ENCODE measurements around the gene VOPP1.
"Not testable (repeated sequence)": the region's sequence is repeated elsewhere in the genome, so short reads cannot be mapped to it uniquely, and the experiment has no call there.

VOPP1 gene, protein sequence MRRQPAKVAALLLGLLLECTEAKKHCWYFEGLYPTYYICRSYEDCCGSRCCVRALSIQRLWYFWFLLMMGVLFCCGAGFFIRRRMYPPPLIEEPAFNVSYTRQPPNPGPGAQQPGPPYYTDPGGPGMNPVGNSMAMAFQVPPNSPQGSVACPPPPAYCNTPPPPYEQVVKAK

DNA sequence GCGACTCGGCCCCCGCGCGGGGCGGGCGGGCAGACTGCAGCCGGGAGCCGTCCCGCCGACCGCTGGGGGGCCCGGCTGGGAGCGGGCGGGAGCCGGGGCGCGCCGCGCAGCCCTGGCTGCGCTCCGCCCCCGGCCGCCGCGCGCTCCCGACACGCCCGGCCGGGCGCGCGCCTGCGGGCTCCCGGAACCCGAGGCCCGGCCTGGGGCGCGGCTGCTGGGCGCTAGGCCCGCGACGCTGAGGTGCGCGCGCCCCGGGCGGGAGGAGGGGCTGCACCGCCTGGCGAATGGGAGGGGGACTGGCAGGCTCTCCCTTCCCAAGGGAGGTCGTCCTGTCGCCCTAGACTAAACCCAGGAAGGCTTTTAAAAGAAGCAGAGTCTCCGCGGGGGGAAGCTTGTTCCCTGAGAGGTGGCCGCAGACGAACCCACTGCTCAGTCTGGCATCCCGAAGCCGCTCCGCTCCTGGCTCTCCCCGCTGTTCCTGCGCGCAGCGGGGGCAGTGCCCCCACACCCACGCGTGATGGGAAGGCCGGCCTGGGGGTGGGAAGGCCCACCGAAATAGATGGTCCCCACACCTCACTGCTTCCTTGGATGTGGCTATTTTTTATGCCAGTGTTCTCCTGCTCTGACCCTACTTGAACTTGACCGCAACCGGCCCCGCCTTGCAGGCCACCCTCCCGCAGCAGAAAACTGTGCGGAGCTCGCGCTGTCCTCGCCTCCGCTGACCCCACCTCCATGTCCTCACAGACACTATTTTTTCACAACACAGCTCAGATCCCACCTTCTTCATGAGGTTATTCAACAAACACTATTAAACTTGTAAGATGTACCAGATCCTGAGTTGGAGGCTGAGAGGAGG, at the start of gene VOPP1:
TSS of gene VOPP1 (minus strand) at position 125 of the 856 bp plus-strand sequence. CDS start 178 bp downstream, outside the sequence.
- TF ChIP-seq, protein P1, sequence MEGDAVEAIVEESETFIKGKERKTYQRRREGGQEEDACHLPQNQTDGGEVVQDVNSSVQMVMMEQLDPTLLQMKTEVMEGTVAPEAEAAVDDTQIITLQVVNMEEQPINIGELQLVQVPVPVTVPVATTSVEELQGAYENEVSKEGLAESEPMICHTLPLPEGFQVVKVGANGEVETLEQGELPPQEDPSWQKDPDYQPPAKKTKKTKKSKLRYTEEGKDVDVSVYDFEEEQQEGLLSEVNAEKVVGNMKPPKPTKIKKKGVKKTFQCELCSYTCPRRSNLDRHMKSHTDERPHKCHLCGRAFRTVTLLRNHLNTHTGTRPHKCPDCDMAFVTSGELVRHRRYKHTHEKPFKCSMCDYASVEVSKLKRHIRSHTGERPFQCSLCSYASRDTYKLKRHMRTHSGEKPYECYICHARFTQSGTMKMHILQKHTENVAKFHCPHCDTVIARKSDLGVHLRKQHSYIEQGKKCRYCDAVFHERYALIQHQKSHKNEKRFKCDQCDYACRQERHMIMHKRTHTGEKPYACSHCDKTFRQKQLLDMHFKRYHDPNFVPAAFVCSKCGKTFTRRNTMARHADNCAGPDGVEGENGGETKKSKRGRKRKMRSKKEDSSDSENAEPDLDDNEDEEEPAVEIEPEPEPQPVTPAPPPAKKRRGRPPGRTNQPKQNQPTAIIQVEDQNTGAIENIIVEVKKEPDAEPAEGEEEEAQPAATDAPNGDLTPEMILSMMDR (IDR thresholded peaks at IDR 0.05; ENCODE audit: low read depth, low read length, missing control alignments): no peak
- H3K4me3 ChIP-seq (replicated peaks; ENCODE audit: low read depth, low read length): peak within 1 kb of the TSS; percentile 85
- DNase-seq (ENCODE audit: extremely low read depth, low read depth): no peak

DNA sequence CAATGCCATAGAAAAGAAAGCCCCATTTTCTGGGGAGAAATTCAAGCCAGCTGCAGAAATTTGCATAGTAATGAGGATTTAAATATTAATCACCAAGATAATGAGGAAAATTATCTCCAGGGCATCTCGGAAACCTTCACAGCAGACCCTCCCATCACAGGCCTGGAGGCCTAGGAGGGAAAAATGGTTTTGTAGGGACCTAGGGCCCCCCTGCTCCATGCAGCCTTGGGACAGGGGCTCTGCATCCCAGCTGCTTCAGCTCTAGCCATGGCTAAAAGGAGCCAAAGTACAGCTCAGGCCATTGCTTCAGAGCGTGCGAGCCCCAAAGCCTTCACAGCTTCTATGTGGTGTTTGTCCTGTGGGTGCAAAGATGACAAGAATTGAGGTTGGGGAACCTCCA, 46.6 kb upstream of the VOPP1 start:
- no peak overlapping the region for H3K4me3 ChIP-seq (replicated peaks; ENCODE audit: low read depth, low read length)

DNA sequence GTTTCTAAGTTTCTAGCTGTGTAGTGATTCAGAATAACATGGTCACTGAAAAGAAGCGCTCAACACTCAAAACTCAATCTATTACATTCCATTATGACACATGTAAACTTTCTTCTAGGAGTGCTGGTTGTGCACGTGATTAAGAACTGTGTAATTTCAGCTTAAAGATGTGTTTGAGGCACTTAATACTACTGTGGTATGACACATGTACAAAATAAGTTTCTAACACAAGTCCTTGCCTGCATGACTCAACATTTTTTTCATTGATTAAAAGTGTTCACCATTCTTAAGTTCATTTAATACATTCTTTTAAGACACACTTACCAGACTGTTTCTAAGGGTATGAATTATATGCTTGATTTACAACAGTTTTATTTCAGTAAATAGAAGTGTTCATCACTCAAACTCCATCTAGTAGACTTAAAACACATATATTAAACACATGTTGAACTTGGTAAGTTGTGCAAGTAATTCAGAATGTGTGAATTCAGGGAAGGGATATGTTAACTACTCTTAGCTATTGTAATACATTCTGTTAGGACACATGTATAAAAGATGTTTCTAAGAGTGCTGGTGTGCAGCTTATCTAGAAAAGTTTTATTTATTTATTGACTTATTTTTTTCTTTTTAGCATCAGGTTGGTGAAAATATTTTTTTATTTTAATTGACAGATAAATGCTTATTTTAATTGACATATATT, 42.2 kb upstream of the VOPP1 start:
- H3K4me3 ChIP-seq (replicated peaks; ENCODE audit: low read depth, low read length); DNase-seq (ENCODE audit: extremely low read depth, low read depth): not testable (repeated sequence)

More for the DNA sequence above, 46.6 kb upstream of the VOPP1 start:
- DNase-seq (ENCODE audit: extremely low read depth, low read depth): no peak
- TF ChIP-seq, protein P1 (IDR thresholded peaks at IDR 0.05; ENCODE audit: low read depth, low read length, missing control alignments): no peak

DNA sequence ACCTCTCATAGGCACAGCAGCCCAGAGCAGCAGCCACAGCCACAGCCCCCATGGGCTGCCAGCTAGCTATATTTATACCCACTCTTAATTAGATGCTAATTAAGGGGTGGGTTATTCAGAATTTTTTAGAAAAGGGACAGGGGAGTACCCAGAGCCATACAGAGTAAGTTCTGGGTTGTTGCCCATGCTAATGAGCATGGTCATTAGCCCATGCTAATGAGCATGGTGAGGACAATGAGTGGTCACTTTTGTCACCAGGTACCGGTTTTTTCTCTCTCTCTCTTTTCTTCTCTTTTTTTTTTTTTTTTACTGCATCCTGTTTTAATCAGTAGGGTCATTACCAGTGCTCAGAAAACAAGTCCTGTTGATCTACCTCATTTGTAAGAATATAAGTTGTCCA, 37.4 kb upstream of the VOPP1 start:
- not testable (repeated sequence) for H3K4me3 ChIP-seq (replicated peaks; ENCODE audit: low read depth, low read length); DNase-seq (ENCODE audit: extremely low read depth, low read depth)

DNA sequence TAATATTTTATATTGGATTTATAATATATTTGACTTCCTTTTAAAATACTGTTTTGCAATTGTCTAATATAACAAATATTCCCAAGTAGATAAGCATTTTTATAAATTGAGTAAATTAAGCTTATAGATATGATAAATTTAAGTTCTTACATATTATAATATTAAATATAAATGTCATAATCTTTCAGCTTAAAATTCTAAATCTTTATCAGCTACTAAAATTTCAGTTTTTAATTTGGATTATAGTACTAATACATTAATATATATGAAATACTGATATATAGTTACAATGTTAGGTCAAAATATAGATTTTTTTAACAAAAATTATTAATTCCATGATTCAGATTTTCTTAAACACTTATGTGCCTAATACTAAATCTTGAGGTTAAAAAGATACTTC, 33.4 kb upstream of the VOPP1 start:
- not testable (repeated sequence) for H3K4me3 ChIP-seq (replicated peaks; ENCODE audit: low read depth, low read length); DNase-seq (ENCODE audit: extremely low read depth, low read depth)

DNA sequence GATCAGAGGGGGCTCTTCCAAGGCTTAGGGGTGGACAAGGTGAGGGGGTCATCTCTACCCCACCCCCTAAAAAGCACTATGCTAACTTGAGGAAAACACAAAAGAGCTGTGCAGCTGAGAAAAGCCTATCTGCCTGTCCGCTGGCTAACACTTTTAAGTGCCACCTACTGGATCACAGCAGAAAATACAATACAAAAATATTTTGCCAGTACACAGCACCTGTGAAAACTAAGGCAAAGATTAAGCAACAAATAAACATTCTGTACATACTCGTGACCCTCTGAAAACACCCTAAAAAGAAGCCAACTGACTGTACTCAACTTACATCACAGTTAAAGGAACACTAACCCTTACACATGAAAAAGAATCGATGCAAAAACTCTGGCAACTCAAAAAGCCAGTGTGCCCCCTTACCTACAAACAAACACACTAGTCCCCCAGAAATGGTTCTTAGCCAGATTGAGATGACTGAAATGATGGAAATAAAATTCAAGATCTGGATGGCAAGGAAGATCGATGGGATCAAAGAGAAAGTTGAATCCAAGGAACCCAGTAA, 25.7 kb upstream of the VOPP1 start:
- TF ChIP-seq, protein P1 (IDR thresholded peaks at IDR 0.05; ENCODE audit: low read depth, low read length, missing control alignments): peak; percentile 33
- not testable (repeated sequence) for H3K4me3 ChIP-seq (replicated peaks; ENCODE audit: low read depth, low read length); DNase-seq (ENCODE audit: extremely low read depth, low read depth)

DNA sequence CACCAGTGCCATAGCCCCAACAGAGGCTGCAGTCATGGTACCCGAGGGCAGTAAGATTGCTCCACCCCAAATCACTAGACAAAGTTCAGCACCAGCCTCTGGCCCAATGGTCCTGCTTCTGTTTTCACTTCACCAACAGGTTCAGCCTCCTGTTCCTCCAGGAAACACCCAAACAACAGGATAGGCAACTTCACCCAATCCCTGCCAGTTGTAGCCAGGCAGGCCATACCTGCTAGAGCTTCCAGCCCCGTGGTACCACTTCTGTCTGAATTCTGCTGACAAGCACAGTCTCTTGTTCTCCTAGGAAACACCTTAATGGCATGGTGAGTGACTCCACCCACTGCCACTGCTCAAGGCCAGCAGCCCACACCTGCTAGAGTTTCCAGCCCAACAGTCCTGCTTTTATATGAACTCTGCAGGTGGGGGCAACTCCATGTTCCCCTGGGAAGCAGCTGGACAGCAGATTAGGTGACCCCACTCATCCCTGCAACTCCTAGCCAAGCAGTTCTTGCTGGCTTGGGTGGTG, 25.0 kb upstream of the VOPP1 start:
- not testable (repeated sequence) for DNase-seq (ENCODE audit: extremely low read depth, low read depth); H3K4me3 ChIP-seq (replicated peaks; ENCODE audit: low read depth, low read length)

DNA sequence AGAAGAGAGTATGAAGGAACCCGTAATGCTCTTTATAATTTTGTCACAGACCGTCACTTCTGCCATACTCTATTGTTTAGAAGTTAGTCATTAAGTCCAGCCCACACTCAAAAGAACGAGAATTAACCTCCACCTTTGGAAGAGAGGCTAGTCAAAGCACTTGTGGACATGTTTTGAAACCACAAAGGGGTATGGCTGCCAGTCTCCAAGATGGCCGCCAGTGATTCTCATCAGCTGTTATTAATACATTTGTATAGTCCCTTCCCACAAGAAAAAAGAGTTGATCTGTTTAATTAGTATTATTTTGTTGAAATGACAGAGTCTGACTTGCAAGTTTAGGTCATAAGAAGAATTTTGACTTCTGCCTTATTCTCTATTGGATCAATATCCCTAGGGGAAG, 23.2 kb upstream of the VOPP1 start:
- TF ChIP-seq, protein P1 (IDR thresholded peaks at IDR 0.05; ENCODE audit: low read depth, low read length, missing control alignments): no peak
- DNase-seq (ENCODE audit: extremely low read depth, low read depth): no peak
- H3K4me3 ChIP-seq (replicated peaks; ENCODE audit: low read depth, low read length): no peak overlapping the region

All from HFF-Myc (cell line).